Activated T-helper 1 cell treated with anti-CD3 and anti-CD28 coated beads, Interleukin-12 subunit alpha, Interleukin-12 subunit beta, Interleukin-2, Interleukin-4 antibody, amounts not matched to agents 30 ng/mL and 10 ng/mL and 1 ng/mL, durations not matched to agents 14 hours and 24 hours and 36 hours (primary cell): ENCODE measurements around the gene FARS2. TPM values are rescaled to one million over a fixed set of nuclear protein-coding genes. Genes with fewer than 3 reads are reported as not detected.

Experiments used
- DNase-seq: peaks from one replicate; pipeline ENCODE4 v3.0.0; 2021; ENCODE audit warnings: low spot score
- H3K27ac Mint-ChIP-seq: one replicate; pipeline ENCODE4 v1.8.0; 2021; ENCODE audit warnings: mild to moderate bottlenecking, mixed read lengths
- H3K27me3 Mint-ChIP-seq: one replicate; pipeline ENCODE4 v1.8.0; 2022; ENCODE audit warnings: mild to moderate bottlenecking, moderate library complexity, mixed read lengths; ENCODE audit not compliant: insufficient read depth
- H3K36me3 Mint-ChIP-seq: one replicate; pipeline ENCODE4 v1.8.0; 2021; ENCODE audit warnings: low read depth, mixed read lengths
- H3K4me1 Mint-ChIP-seq: one replicate; pipeline ENCODE4 v1.8.0; 2021; ENCODE audit warnings: low read depth, mixed read lengths
- H3K4me3 Mint-ChIP-seq: one replicate; pipeline ENCODE4 v1.8.0; 2021; ENCODE audit warnings: mild to moderate bottlenecking, moderate library complexity, mixed read lengths
- H3K9me3 Mint-ChIP-seq: one replicate; pipeline ENCODE4 v1.8.0; 2021; ENCODE audit warnings: mixed read lengths
- intact Hi-C: fragments of 100-400 bp; cut with micrococcal nuclease; formaldehyde crosslinking; loops from one replicate; pipeline ENCODE4 v1.15.1; 2024
- total RNA-seq: library from RNA; stranded (reverse); gene quantifications from 2 replicates; pipeline ENCODE4 v1.2.3, GENCODE V29; 2022

The FARS2 gene
- total RNA-seq, 1 donor from 2014 or later, result 23.8 TPM

- no peak for DNase-seq
- Mint-ChIP-seq H3K36me3 (peaks cover 3% of the 10 kb centered on the region), H3K9me3 (no peaks in the 10 kb centered on the region), H3K27me3 (peaks cover 2% of the 10 kb centered on the region), H3K27ac (no peak overlapping the region), H3K4me3 (no peak overlapping the region), H3K4me1 (peaks cover 46% of the 10 kb centered on the region)
- intact Hi-C loops, result loop anchor here (1.0 kb wide), 5 partner anchors 20 to 117 kb away; partner anchors contain the start of gene FARS2
Measured at GRCh38 chr6:5280920-5281319, 19.6 kb downstream of the FARS2 start.

GRCh38 chr6:5282191-5282623 is 20.9 kb downstream of the FARS2 start:
- H3K36me3 Mint-ChIP-seq, result peaks cover 3% of the 10 kb centered on the region

GRCh38 chr6:5285081-5285480 is 23.8 kb downstream of the FARS2 start:
- DNase-seq, result no peak
- Mint-ChIP-seq H3K9me3 (no peaks in the 10 kb centered on the region), H3K36me3 (peaks cover 3% of the 10 kb centered on the region), H3K27ac (no peak overlapping the region), H3K27me3 (no peaks in the 10 kb centered on the region), H3K4me1 (peaks cover 37% of the 10 kb centered on the region), H3K4me3 (no peak overlapping the region)
- intact Hi-C loops, result no loop called here

More at GRCh38 chr6:5282191-5282623, 20.9 kb downstream of the FARS2 start:
- Mint-ChIP-seq H3K4me3 (no peak overlapping the region), H3K9me3 (no peaks in the 10 kb centered on the region), H3K4me1 (peaks cover 47% of the 10 kb centered on the region), H3K27me3 (peaks cover 2% of the 10 kb centered on the region), H3K27ac (no peak overlapping the region)
- intact Hi-C loops, result no loop called here
- no peak for DNase-seq

GRCh38 chr6:5285526-5285925 is 24.2 kb downstream of the FARS2 start:
- H3K4me3 Mint-ChIP-seq, result no peak overlapping the region
- peaks cover 3% of the 10 kb centered on the region for H3K36me3 Mint-ChIP-seq
- no peak overlapping the region for H3K27ac Mint-ChIP-seq
- intact Hi-C loops, result no loop called here
- no peak for DNase-seq
- no peaks in the 10 kb centered on the region for H3K9me3 Mint-ChIP-seq
- no peaks in the 10 kb centered on the region for H3K27me3 Mint-ChIP-seq
- peaks cover 33% of the 10 kb centered on the region for H3K4me1 Mint-ChIP-seq

- H3K36me3 Mint-ChIP-seq, result peaks cover 3% of the 10 kb centered on the region
- H3K4me3 Mint-ChIP-seq, result no peak overlapping the region
- H3K27me3 Mint-ChIP-seq, result no peaks in the 10 kb centered on the region
- DNase-seq, result no peak
- H3K4me1 Mint-ChIP-seq, result peaks cover 30% of the 10 kb centered on the region
- intact Hi-C loops, result no loop called here
- no peaks in the 10 kb centered on the region for H3K9me3 Mint-ChIP-seq
- no peak overlapping the region for H3K27ac Mint-ChIP-seq
Measured at GRCh38 chr6:5286780-5287179, 25.5 kb downstream of the FARS2 start.

- intact Hi-C loops, result no loop called here
- H3K9me3 Mint-ChIP-seq, result no peaks in the 10 kb centered on the region
- H3K27me3 Mint-ChIP-seq, result no peaks in the 10 kb centered on the region
- H3K36me3 Mint-ChIP-seq, result peaks cover 3% of the 10 kb centered on the region
- DNase-seq, result no peak
- H3K27ac Mint-ChIP-seq, result peak overlapping the region; percentile 10
- H3K4me3 Mint-ChIP-seq, result no peak overlapping the region
- peaks cover 25% of the 10 kb centered on the region for H3K4me1 Mint-ChIP-seq
Measured at GRCh38 chr6:5287205-5287965, 26.1 kb downstream of the FARS2 start.

GRCh38 chr6:5287966-5288297 is 26.6 kb downstream of the FARS2 start:
- Mint-ChIP-seq H3K27me3 (no peaks in the 10 kb centered on the region), H3K4me1 (peaks cover 21% of the 10 kb centered on the region), H3K36me3 (peaks cover 3% of the 10 kb centered on the region), H3K4me3 (no peak overlapping the region), H3K9me3 (no peaks in the 10 kb centered on the region), H3K27ac (no peak overlapping the region)
- intact Hi-C loops, result no loop called here
- DNase-seq, result no peak

- no peak for DNase-seq
- Mint-ChIP-seq H3K4me3 (no peak overlapping the region), H3K27ac (no peak overlapping the region), H3K9me3 (no peaks in the 10 kb centered on the region), H3K36me3 (peaks cover 3% of the 10 kb centered on the region), H3K4me1 (peaks cover 34% of the 10 kb centered on the region), H3K27me3 (no peaks in the 10 kb centered on the region)
- intact Hi-C loops, result no loop called here
Measured at GRCh38 chr6:5290097-5290496, 28.8 kb downstream of the FARS2 start.

GRCh38 chr6:5290500-5290899 is 29.2 kb downstream of the FARS2 start:
- peak overlapping the region; percentile 45 for H3K27ac Mint-ChIP-seq

GRCh38 chr6:5292154-5292553 is 30.8 kb downstream of the FARS2 start:
- H3K4me3 Mint-ChIP-seq, result no peak overlapping the region
- no peaks in the 10 kb centered on the region for H3K9me3 Mint-ChIP-seq
- H3K27ac Mint-ChIP-seq, result no peak overlapping the region
- intact Hi-C loops, result no loop called here
- no peaks in the 10 kb centered on the region for H3K27me3 Mint-ChIP-seq
- H3K4me1 Mint-ChIP-seq, result peaks cover 24% of the 10 kb centered on the region
- peaks cover 3% of the 10 kb centered on the region for H3K36me3 Mint-ChIP-seq
- DNase-seq, result no peak

More at GRCh38 chr6:5290500-5290899, 29.2 kb downstream of the FARS2 start:
- no peaks in the 10 kb centered on the region for H3K9me3 Mint-ChIP-seq
- H3K4me1 Mint-ChIP-seq, result peaks cover 30% of the 10 kb centered on the region
- no peaks in the 10 kb centered on the region for H3K27me3 Mint-ChIP-seq
- peaks cover 3% of the 10 kb centered on the region for H3K36me3 Mint-ChIP-seq
- intact Hi-C loops, result no loop called here
- H3K4me3 Mint-ChIP-seq, result no peak overlapping the region
- DNase-seq, result no peak

- no peak overlapping the region for H3K4me3 Mint-ChIP-seq
- intact Hi-C loops, result no loop called here
- H3K9me3 Mint-ChIP-seq, result no peaks in the 10 kb centered on the region
- no peak for DNase-seq
- no peaks in the 10 kb centered on the region for H3K36me3 Mint-ChIP-seq
- H3K27me3 Mint-ChIP-seq, result no peaks in the 10 kb centered on the region
- no peak overlapping the region for H3K27ac Mint-ChIP-seq
- H3K4me1 Mint-ChIP-seq, result peaks cover 13% of the 10 kb centered on the region
Measured at GRCh38 chr6:5293692-5294091, 32.4 kb downstream of the FARS2 start.

GRCh38 chr6:5294392-5295211 is 33.3 kb downstream of the FARS2 start:
- H3K27ac Mint-ChIP-seq, result peak overlapping the region; percentile 37
- no peaks in the 10 kb centered on the region for H3K36me3 Mint-ChIP-seq
- DNase-seq, result no peak
- H3K9me3 Mint-ChIP-seq, result no peaks in the 10 kb centered on the region
- H3K27me3 Mint-ChIP-seq, result no peaks in the 10 kb centered on the region
- H3K4me1 Mint-ChIP-seq, result peaks cover 13% of the 10 kb centered on the region
- intact Hi-C loops, result no loop called here
- no peak overlapping the region for H3K4me3 Mint-ChIP-seq

GRCh38 chr6:5295623-5296022 is 34.3 kb downstream of the FARS2 start:
- DNase-seq, result no peak
- no peak overlapping the region for H3K27ac Mint-ChIP-seq
- H3K4me3 Mint-ChIP-seq, result no peak overlapping the region
- H3K4me1 Mint-ChIP-seq, result peaks cover 13% of the 10 kb centered on the region
- H3K9me3 Mint-ChIP-seq, result no peaks in the 10 kb centered on the region
- intact Hi-C loops, result no loop called here
- no peaks in the 10 kb centered on the region for H3K27me3 Mint-ChIP-seq
- no peaks in the 10 kb centered on the region for H3K36me3 Mint-ChIP-seq
